GM19372 (cell line): ENCODE results near the gene XKRX.

Experiments
- ATAC-seq: cut with Tn5 transposase; IDR thresholded peaks from one replicate; pipeline ENCODE4 v1.9.1; 2021; ENCODE audit warnings: mild to moderate bottlenecking, low read depth, moderate library complexity; ENCODE audit not compliant: unreplicated experiment

XKRX gene

GRCh38 chrX:100928660-100929613, at the start of gene XKRX:
XKRX (minus strand) TSS chrX:100928917; CDS start chrX:100928304, 613 bp downstream.
- ATAC-seq: peak; percentile 67

- no peak for ATAC-seq
Observed at GRCh38 chrX:100976211-100976610, 47.5 kb upstream of the XKRX start.

- ATAC-seq: no peak
Observed at GRCh38 chrX:100975212-100975611, 46.5 kb upstream of the XKRX start.

GRCh38 chrX:100973411-100973810, 44.7 kb upstream of the XKRX start:
- no peak for ATAC-seq

GRCh38 chrX:100969936-100970335, 41.2 kb upstream of the XKRX start:
- no peak for ATAC-seq

GRCh38 chrX:100969408-100969807, 40.7 kb upstream of the XKRX start, which contains the start of gene ARL13A:
ARL13A (plus strand) TSS chrX:100969708; CDS start chrX:100973690, 3,982 bp downstream.
- ATAC-seq: no peak

- no peak for ATAC-seq
Observed at GRCh38 chrX:100964362-100964761, 35.6 kb upstream of the XKRX start.

- ATAC-seq: no peak
Observed at GRCh38 chrX:100962811-100963210, 34.1 kb upstream of the XKRX start.

- no peak for ATAC-seq
Observed at GRCh38 chrX:100948557-100948956, 19.8 kb upstream of the XKRX start.

- no peak for ATAC-seq
Observed at GRCh38 chrX:100946299-100946927, 17.7 kb upstream of the XKRX start.

- ATAC-seq: no peak
Observed at GRCh38 chrX:100944601-100945000, 15.9 kb upstream of the XKRX start.

GRCh38 chrX:100939333-100939732, 10.6 kb upstream of the XKRX start:
- no peak for ATAC-seq

GRCh38 chrX:100935767-100936166, 7.0 kb upstream of the XKRX start:
- ATAC-seq: no peak

GRCh38 chrX:100931925-100932285, 3.2 kb upstream of the XKRX start:
- peak; percentile 11 for ATAC-seq

GRCh38 chrX:100931218-100931924, 2.7 kb upstream of the XKRX start:
- peak; percentile 60 for ATAC-seq

GRCh38 chrX:100926453-100926852, 2.3 kb downstream of the XKRX start:
- no peak for ATAC-seq

GRCh38 chrX:100924375-100924774, 4.3 kb downstream of the XKRX start:
- ATAC-seq: no peak

- ATAC-seq: no peak
Observed at GRCh38 chrX:100915562-100915961, 13.2 kb downstream of the XKRX start.

- ATAC-seq: no peak
Observed at GRCh38 chrX:100913111-100913510, 15.6 kb downstream of the XKRX start.

GRCh38 chrX:100911731-100912130, 17.0 kb downstream of the XKRX start:
- ATAC-seq: no peak

- no peak for ATAC-seq
Observed at GRCh38 chrX:100905620-100906019, 23.1 kb downstream of the XKRX start.
